Left renal cortex interstitium (tissue), 4 donors: Measurements from ENCODE around the gene GHITM. TPM values are rescaled to one million over a fixed set of nuclear protein-coding genes. Genes with fewer than 3 reads are reported as not detected.

ENCODE experiments used
- DNase-seq, 4 donors: peaks; one replicate each; pipeline ENCODE4 v3.0.0-alpha.2; 2013; ENCODE audit warnings: low read depth in 4 of 4, low spot score in 2 of 4, missing footprints in 1 of 4
- polyA plus RNA-seq, 4 donors: library from polyadenylated mRNA; unstranded; fragments of 120-200 nt; gene quantifications; one replicate each; pipeline ENCODE4 v1.2.1, GENCODE V29; 2013; ENCODE audit not compliant: insufficient read length in 4 of 4

GHITM gene
- polyA plus RNA-seq, 4 donors: 147 to 199 (median 171) TPM

DNA sequence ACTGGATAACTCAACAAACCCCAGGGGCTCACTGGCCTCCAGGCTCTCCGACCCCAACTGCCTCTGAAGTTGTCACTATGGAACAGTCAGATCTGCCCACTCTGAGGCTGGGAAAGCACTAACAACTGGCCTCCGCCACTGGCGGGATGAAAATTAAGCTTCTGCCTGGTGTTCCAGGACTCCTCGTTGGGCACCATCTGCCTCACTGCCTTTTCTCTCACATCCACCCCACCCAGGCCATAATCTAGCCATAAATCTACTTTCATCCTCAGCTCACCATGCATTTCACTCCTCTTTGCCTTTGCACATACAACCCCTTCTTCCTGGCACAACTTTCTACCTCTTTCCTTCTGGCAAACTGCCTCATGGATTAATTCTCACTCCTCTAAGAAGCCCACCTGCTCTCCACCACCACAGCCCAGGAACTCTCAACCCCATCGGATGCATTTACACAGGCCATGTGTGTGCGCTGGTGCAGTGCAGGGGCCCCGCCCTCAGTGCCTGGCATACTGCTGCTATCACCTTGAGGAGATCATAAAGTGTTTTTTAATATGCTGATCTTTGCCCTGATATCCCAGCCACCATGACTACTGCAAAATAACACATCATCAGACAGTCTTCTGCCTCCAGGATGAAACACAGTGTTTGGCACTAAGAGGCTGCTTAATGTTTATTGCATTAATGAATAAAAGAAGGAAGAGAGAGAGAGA lies 59.1 kb downstream of the GHITM start:
- no peak for DNase-seq

DNA sequence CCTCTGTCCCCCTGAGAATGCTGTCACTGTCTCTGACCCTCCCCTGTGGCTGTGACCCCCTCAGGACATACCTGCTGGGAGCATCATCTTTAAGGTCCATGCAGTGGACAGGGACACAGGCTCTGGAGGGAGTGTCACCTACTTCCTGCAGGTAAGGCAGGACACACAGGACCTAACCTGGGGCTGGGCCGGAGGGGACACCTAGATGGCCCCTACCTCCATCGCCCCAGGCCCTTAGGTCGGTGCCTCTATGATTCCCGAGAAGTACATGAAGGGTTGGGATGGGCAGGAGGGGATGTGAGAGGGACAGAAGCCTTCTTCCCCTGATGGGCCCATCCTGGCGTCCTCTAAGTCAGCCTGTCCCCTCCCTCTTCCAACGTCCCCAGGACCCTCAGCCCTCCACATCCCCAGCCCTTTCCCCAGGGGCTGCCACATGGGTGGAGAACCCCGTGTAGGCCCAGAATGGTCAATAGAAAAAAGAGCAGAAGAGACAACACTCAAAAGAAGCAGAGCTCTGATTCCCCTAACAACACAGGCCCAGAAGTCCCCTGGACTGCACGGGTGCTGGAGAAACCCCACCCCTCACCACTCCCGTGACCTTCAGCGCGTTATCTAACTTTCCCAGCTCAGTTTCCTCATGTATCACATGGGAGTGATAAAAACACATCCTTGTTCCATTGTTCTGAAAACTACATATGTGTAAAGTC lies 61.4 kb downstream of the GHITM start:
- DNase-seq: no peak

DNA sequence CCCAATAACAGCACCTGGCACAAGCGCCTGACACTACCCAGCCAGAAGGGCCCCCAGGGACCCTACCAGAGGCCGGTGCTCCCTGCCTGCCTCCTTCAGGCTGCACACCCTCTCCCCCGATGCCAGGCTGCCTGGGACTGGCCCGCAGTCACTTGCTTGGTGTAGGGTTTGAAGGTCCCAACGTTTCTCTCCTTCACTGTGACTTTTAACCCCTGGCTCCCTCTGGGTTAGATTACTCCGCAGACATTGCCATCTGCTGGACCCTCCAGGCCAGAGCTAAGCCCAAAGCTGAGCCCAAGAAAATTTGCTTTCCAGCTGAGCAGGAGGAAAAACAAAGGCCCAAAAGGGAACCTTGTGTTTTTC lies 61.9 kb downstream of the GHITM start:
- DNase-seq: no peak

DNA sequence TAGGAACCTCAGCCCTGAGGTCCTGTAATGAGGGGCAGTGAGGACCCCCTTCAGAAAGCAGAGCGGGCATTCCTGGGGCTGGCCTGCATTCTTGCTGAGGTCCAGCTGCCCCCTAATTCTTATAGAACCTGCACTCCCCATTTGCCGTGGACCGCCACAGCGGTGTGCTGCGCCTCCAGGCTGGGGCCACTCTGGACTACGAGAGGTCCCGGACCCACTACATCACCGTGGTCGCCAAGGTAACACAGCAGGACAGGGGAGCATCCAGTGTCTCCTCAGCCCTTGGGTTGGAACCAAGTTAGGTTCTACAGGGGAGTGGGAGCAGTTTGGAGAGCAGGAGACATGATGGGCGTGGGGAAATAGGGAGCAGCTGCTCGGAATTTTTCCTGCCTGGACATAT lies 62.4 kb downstream of the GHITM start:
- no peak for DNase-seq

DNA sequence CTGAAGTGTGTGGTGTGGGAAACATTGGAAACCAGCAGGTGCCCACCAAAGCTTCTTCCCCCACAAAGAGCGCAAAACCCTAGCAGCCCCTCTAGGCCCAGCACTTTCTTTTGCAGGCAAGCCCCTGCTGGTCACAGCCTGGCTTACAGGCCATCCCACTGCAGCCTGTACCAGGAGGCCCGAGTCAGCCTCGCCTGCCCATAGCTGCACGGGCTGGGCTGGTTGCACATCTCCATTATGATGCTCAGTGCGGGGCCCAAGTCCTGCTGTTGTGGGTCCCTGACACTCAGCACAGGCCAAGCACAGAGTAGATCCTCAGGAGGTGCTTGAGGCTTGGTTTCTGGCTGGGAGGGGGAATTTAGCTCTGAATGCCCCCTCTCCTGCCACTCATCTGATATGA lies 63.0 kb downstream of the GHITM start:
- no peak for DNase-seq

Other genes starting within 250 kb of the GHITM start
- gene GPR15LG, start 34.3 kb downstream of the GHITM start, polyA plus RNA-seq: under 1 TPM in 3 of 4 donors, not detected in 1; 0.22 to 0.51 (median 0.46) TPM
- under 1 TPM; 0.64 to 0.99 (median 0.75) TPM for gene CDHR1, start 55.0 kb downstream of the GHITM start, polyA plus RNA-seq
- not detected for gene LRIT2, start 86.0 kb downstream of the GHITM start, polyA plus RNA-seq
- not detected for gene LRIT1, start 102.0 kb downstream of the GHITM start, polyA plus RNA-seq
- gene RGR, start 105.5 kb downstream of the GHITM start, polyA plus RNA-seq: under 1 TPM in 1 of 4 donors, not detected in 3; 0.16 TPM
- gene CCSER2, start 189.1 kb downstream of the GHITM start, polyA plus RNA-seq: 10 to 100 TPM; 23.6 to 28.5 (median 26.6) TPM